Testis (tissue), 2 donors: ENCODE results near the gene LACTB.

Experiments used
- CTCF ChIP-seq, 3 experiments: fragments of 450-650 bp in 2 of 3; fragments of 200-600 bp in 1 of 3; sonication (generic) in 1 of 3; IDR thresholded peaks; one replicate each; pipeline ENCODE4 v1.5.1; 2016 to 2019; ENCODE audit warnings: antibody characterized with exemption in 3 of 3, mild to moderate bottlenecking in 2 of 3, moderate library complexity in 1 of 3
- POLR2A ChIP-seq: fragments of 450-650 bp; IDR thresholded peaks from one replicate; pipeline ENCODE4 v1.6.1; 2017; ENCODE audit warnings: antibody characterized with exemption, mild to moderate bottlenecking, moderate library complexity

DNA sequence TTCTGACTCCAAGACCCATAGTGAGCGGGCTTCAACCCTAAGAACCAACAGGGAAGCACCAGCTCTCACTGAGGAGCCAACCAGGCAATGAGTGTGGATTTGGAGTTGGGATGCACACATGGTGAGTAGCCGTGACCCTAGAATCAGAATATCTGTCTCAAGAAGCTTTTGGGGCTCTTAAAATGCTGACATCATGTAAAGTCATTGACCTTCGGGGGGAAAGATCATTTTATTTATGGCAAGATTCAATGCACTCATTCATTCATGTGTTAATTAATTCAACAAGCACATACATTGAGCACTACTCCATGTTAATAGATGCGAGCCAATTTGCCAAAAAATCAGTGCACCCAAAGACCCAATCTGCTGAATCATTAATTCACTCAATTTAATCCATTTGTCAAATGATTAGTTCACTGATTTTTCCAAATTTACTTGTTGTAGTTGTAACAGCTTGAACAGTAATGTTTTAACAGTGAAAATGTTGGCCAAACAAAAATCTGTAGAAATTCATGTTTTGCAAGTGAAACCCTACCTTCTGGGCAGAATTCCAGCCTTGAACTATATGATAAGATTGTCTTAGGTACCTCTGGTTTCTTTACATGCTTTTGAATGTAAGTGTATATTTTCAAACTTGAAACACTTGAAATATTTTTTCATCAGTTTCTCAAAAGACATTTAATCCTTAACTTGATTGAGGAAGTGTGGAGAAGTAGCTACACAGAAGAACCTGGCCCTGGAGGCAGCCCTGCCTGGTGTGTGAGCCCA lies 29.8 kb upstream of the LACTB start:
- TF ChIP-seq POLR2A (no peak), CTCF (IDR thresholded peaks at IDR 0.05) (no peak)
